GM23248 (cell line): ENCODE results near the gene VIPR2.

ENCODE experiments used
- EZH2 ChIP-seq: fragments of 200-600 bp; sonication (generic); IDR thresholded peaks from 2 replicates; pipeline ENCODE4 v1.6.1; 2018; ENCODE audit warnings: antibody characterized with exemption, mild to moderate bottlenecking; ENCODE audit not compliant: insufficient read depth, poor library complexity, severe bottlenecking
- EZH2phosphoT487 ChIP-seq: fragments of 200-600 bp; sonication (generic); IDR thresholded peaks from 2 replicates; pipeline ENCODE4 v1.6.1; 2018; ENCODE audit warnings: antibody characterized with exemption, moderate library complexity, mild to moderate bottlenecking, low read depth; ENCODE audit not compliant: insufficient read depth

DNA sequence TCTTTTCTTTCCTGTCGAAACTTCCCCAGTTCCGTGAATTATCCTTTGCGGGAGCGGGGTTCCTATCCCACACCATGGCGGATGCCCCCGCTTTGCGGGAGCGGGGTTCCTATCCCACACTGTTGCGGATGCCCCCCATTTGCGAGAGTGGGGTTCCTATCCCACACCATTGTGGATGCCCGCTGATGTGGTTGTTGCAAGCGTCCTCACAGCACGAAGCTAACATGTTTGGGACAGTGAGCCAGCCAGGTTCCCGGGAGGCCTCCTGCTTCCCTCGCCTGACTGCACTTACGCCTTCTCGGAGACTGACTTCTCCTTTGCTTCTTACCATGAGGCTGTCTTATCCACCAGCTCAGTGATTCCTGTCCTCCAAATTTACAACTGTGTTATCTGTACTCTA, 134.7 kb downstream of the VIPR2 start:
- no peak for TF ChIP-seq EZH2
- TF ChIP-seq EZH2phosphoT487, result no peak
